ENCODE results near the gene TEX36. TPM values are rescaled to one million over a fixed set of nuclear protein-coding genes. Genes with fewer than 3 reads are reported as not detected.
A peak's percentile ranks its signal among the peaks of the same experiment; 100 is the strongest.
"Not testable (repeated sequence)": the region's sequence is repeated elsewhere in the genome, so short reads cannot be mapped to it uniquely, and the experiment has no call there.

Gene TEX36
- total RNA-seq, 2 donors from 2014 or later = not detected

- Histone ChIP-seq H3K4me3 (no peak overlapping the region), H3K27me3 (replicated peaks; ENCODE audit: insufficient read depth) (no peaks in the 10 kb centered on the region), H3K9me3 (no peaks in the 10 kb centered on the region), H3K27ac (no peak overlapping the region), H3K36me3 (no peaks in the 10 kb centered on the region), H3K4me1 (replicated peaks) (no peaks in the 10 kb centered on the region)
- intact Hi-C loops (cut with DNase I) = loop anchor here (5.0 kb wide), 1 partner anchor 62 kb away; no protein-coding TSS in a partner anchor
- no peak for DNase-seq (ENCODE audit: low spot score)
- TF ChIP-seq, protein P1, sequence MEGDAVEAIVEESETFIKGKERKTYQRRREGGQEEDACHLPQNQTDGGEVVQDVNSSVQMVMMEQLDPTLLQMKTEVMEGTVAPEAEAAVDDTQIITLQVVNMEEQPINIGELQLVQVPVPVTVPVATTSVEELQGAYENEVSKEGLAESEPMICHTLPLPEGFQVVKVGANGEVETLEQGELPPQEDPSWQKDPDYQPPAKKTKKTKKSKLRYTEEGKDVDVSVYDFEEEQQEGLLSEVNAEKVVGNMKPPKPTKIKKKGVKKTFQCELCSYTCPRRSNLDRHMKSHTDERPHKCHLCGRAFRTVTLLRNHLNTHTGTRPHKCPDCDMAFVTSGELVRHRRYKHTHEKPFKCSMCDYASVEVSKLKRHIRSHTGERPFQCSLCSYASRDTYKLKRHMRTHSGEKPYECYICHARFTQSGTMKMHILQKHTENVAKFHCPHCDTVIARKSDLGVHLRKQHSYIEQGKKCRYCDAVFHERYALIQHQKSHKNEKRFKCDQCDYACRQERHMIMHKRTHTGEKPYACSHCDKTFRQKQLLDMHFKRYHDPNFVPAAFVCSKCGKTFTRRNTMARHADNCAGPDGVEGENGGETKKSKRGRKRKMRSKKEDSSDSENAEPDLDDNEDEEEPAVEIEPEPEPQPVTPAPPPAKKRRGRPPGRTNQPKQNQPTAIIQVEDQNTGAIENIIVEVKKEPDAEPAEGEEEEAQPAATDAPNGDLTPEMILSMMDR (IDR thresholded peaks at IDR 0.05) = no peak
- no peak for TF ChIP-seq POLR2A (IDR thresholded peaks at IDR 0.05)
- no peak for TF ChIP-seq POLR2AphosphoS5 (IDR thresholded peaks at IDR 0.05)
- 62% methylated on average over 12 of the region's 12 CpGs for WGBS
These were observed 57.4 kb downstream of the TEX36 start for GRCh38 chr10:125625586-125625985.

- H3K9me3 ChIP-seq = no peaks in the 10 kb centered on the region
- WGBS = 52% methylated on average over 7 of the region's 7 CpGs
- peak; percentile 35 for DNase-seq (ENCODE audit: low spot score)
- TF ChIP-seq POLR2AphosphoS5 (IDR thresholded peaks at IDR 0.05) (peak; percentile 43), POLR2A (IDR thresholded peaks at IDR 0.05) (no peak)
- TF ChIP-seq, protein P1 (IDR thresholded peaks at IDR 0.05) = no peak
- no peak overlapping the region for H3K27ac ChIP-seq
- no peak overlapping the region for H3K4me3 ChIP-seq
- intact Hi-C loops (cut with DNase I) = loop anchor here (5.0 kb wide), 1 partner anchor 63 kb away; no protein-coding TSS in a partner anchor
- H3K36me3 ChIP-seq = no peaks in the 10 kb centered on the region
- no peaks in the 10 kb centered on the region for H3K27me3 ChIP-seq (replicated peaks; ENCODE audit: insufficient read depth)
- H3K4me1 ChIP-seq (replicated peaks) = no peaks in the 10 kb centered on the region
These were observed 58.2 kb downstream of the TEX36 start for GRCh38 chr10:125624800-125625199.

- H3K9me3 ChIP-seq = no peaks in the 10 kb centered on the region
- no peak for DNase-seq (ENCODE audit: low spot score)
- no peak overlapping the region for H3K4me3 ChIP-seq
- H3K4me1 ChIP-seq (replicated peaks) = no peaks in the 10 kb centered on the region
- WGBS = 95% methylated on average over 4 of the region's 4 CpGs
- H3K36me3 ChIP-seq = no peaks in the 10 kb centered on the region
- intact Hi-C loops (cut with DNase I) = no loop called here
- TF ChIP-seq POLR2AphosphoS5 (IDR thresholded peaks at IDR 0.05) = no peak
- TF ChIP-seq POLR2A (IDR thresholded peaks at IDR 0.05) = no peak
- TF ChIP-seq, protein P1 (IDR thresholded peaks at IDR 0.05) = no peak
- H3K27ac ChIP-seq = no peak overlapping the region
- no peaks in the 10 kb centered on the region for H3K27me3 ChIP-seq (replicated peaks; ENCODE audit: insufficient read depth)
These were observed 61.9 kb downstream of the TEX36 start for GRCh38 chr10:125621052-125621451.

DNA sequence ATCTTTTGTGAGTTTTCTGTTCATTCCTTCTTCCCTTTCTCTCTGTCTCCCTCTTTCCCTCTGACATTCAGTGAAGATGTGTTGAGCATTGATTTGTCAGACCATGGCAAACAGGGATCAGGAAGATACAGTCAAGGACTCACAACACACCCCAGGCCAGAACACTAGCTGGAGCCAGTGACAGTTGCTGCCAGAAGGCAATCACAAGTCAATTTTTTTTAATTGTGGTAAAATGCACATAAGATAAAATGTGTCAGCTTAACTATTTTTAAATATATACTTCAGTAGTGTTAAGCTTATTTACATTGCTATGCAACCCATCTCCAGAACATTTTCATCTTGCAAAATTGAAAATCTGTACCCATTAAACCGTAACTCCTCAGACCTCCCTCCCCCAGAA, 62.6 kb downstream of the TEX36 start:
- 95% methylated on average over 1 of the region's 1 CpG for WGBS
- no peak for TF ChIP-seq POLR2AphosphoS5 (IDR thresholded peaks at IDR 0.05)
- no peak for TF ChIP-seq POLR2A (IDR thresholded peaks at IDR 0.05)
- TF ChIP-seq, protein P1 (IDR thresholded peaks at IDR 0.05) = no peak
- no peaks in the 10 kb centered on the region for H3K4me1 ChIP-seq (replicated peaks)
- no peaks in the 10 kb centered on the region for H3K27me3 ChIP-seq (replicated peaks; ENCODE audit: insufficient read depth)
- no peaks in the 10 kb centered on the region for H3K9me3 ChIP-seq
- H3K4me3 ChIP-seq = no peak overlapping the region
- no peak overlapping the region for H3K27ac ChIP-seq
- no peak for DNase-seq (ENCODE audit: low spot score)
- no peaks in the 10 kb centered on the region for H3K36me3 ChIP-seq
- intact Hi-C loops (cut with DNase I) = no loop called here

DNA sequence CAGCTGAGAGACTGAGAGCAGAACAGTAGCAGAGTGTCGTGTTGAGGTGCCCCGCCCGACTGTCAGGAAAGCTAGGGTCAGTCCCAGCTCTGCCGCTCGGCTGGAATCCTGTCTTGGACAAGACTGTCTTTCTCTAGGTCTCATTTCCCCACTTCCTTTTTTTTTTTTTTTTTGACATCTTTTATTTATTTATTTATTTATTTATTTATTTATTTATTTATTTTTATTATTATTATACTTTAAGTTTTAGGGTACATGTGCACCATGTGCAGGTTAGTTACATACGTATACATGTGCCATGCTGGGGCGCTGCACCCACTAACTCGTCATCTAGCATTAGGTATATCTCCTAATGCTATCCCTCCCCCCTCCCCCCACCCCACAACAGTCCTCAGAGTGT, 69.9 kb downstream of the TEX36 start:
- DNase-seq (ENCODE audit: low spot score); H3K36me3 ChIP-seq; H3K27ac ChIP-seq; H3K4me1 ChIP-seq (replicated peaks); H3K9me3 ChIP-seq; intact Hi-C loops (cut with DNase I); H3K27me3 ChIP-seq (replicated peaks; ENCODE audit: insufficient read depth); H3K4me3 ChIP-seq: not testable (repeated sequence)
- 94% methylated on average over 8 of the region's 8 CpGs for WGBS
